ENCODE results near the gene RNF115.
"Not testable (repeated sequence)": the region's sequence is repeated elsewhere in the genome, so short reads cannot be mapped to it uniquely, and the experiment has no call there.

RNF115 gene

GRCh38 chr1:145729196-145729595 is 94.7 kb downstream of the RNF115 start:
- DNase-seq (ENCODE audit: low read depth), result no peak
- H3K4me3 ChIP-seq (ENCODE audit: low read depth, low read length), result no peak overlapping the region
- no peak for TF ChIP-seq CTCF (conservative IDR thresholded peaks at IDR 0.05; ENCODE audit: low read depth, low read length)

GRCh38 chr1:145726193-145726592 is 97.7 kb downstream of the RNF115 start:
- not testable (repeated sequence) for H3K4me3 ChIP-seq (ENCODE audit: low read depth, low read length); DNase-seq (ENCODE audit: low read depth)

- DNase-seq (ENCODE audit: low read depth), result peak; percentile 52
- H3K4me3 ChIP-seq (ENCODE audit: low read depth, low read length), result peak overlapping the region; percentile 50
- TF ChIP-seq CTCF (conservative IDR thresholded peaks at IDR 0.05; ENCODE audit: low read depth, low read length), result peak; percentile 83
Observed at GRCh38 chr1:145720878-145721671, 102.8 kb downstream of the RNF115 start.

- no peak overlapping the region for H3K4me3 ChIP-seq (ENCODE audit: low read depth, low read length)
- no peak for TF ChIP-seq CTCF (conservative IDR thresholded peaks at IDR 0.05; ENCODE audit: low read depth, low read length)
- peak; percentile 69 for DNase-seq (ENCODE audit: low read depth)
Observed at GRCh38 chr1:145720556-145720877, 103.4 kb downstream of the RNF115 start.

- H3K4me3 ChIP-seq (ENCODE audit: low read depth, low read length), result no peak within 1 kb of the TSS
- no peak for TF ChIP-seq CTCF (conservative IDR thresholded peaks at IDR 0.05; ENCODE audit: low read depth, low read length)
- DNase-seq (ENCODE audit: low read depth), result no peak
Observed at GRCh38 chr1:145719230-145720079, 104.4 kb downstream of the RNF115 start, which contains the start of gene CD160. CD160 (plus strand) TSS chr1:145719499; CDS start chr1:145728328, 8,829 bp downstream.

- DNase-seq (ENCODE audit: low read depth); H3K4me3 ChIP-seq (ENCODE audit: low read depth, low read length): not testable (repeated sequence)
Observed at GRCh38 chr1:145718465-145718864, 105.4 kb downstream of the RNF115 start.

- no peak for TF ChIP-seq CTCF (conservative IDR thresholded peaks at IDR 0.05; ENCODE audit: low read depth, low read length)
- H3K4me3 ChIP-seq (ENCODE audit: low read depth, low read length), result no peak overlapping the region
- no peak for DNase-seq (ENCODE audit: low read depth)
Observed at GRCh38 chr1:145717833-145718232, 106.1 kb downstream of the RNF115 start.
